Measurements from ENCODE around the gene TREML2. TPM values are rescaled to one million over a fixed set of nuclear protein-coding genes. Genes with fewer than 3 reads are reported as not detected.

TREML2 gene
- total RNA-seq, 1 donor from 2014 or later, result not detected

DNA sequence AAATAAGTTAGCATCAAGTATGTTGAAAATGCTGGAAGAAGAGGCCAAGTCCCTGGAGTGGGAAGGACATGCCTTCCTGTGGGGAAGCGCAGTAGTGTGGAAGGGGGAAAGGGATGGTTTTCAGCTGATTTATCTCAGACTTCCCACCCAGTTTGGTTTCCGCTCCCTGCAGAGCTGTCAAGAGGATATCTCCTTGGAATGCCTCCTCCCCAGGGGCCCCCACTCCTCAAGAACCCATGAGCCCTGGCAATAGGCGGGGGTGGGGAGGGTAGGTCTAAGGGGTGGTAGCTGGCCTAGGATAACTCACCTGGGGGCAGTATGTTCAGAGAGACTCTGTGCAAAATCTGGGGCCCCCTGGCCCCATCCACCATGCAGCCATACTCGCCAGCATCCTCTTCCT is 47.5 kb downstream of the TREML2 start:
- Histone ChIP-seq H3K36me3 (peaks cover 0 to 3% of the 10 kb centered on the region in 2 donors), H3K4me3 (no peak overlapping the region), H3K27ac (no peak overlapping the region), H3K4me1 (no peaks in the 10 kb centered on the region), H3K9me3 (no peaks in the 10 kb centered on the region), H3K27me3 (no peaks in the 10 kb centered on the region)
- no peak for DNase-seq (ENCODE audit: low spot score in 2 of 2)
- intact Hi-C loops (cut with DNase I), result no loop called here
- TF ChIP-seq, protein P1, sequence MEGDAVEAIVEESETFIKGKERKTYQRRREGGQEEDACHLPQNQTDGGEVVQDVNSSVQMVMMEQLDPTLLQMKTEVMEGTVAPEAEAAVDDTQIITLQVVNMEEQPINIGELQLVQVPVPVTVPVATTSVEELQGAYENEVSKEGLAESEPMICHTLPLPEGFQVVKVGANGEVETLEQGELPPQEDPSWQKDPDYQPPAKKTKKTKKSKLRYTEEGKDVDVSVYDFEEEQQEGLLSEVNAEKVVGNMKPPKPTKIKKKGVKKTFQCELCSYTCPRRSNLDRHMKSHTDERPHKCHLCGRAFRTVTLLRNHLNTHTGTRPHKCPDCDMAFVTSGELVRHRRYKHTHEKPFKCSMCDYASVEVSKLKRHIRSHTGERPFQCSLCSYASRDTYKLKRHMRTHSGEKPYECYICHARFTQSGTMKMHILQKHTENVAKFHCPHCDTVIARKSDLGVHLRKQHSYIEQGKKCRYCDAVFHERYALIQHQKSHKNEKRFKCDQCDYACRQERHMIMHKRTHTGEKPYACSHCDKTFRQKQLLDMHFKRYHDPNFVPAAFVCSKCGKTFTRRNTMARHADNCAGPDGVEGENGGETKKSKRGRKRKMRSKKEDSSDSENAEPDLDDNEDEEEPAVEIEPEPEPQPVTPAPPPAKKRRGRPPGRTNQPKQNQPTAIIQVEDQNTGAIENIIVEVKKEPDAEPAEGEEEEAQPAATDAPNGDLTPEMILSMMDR (IDR thresholded peaks at IDR 0.05), result no peak

DNA sequence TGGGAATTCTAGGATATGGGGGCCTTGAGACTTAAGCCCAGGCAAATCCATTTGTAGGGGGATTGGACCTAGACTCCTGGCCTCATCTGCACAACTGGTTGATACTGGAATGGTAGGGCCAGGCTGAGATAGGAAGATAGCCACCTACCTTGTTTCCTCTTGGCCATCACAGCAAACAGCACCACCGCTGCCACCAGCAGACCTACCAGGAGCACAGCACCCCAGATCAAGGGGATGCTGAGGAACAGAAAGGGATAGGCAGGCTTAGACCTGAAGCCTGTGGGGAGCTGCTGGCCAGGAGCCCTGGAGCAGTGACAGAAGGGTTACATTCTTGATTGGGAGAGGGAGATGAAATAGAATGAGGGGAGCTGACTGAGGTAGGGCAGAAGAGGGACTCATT is 50.3 kb downstream of the TREML2 start:
- no peak for DNase-seq (ENCODE audit: low spot score in 2 of 2)
- H3K27ac ChIP-seq, result no peak overlapping the region
- TF ChIP-seq, protein P1 (IDR thresholded peaks at IDR 0.05), result no peak
- H3K36me3 ChIP-seq, result peaks cover 0 to 5% of the 10 kb centered on the region in 2 donors
- no peak overlapping the region for H3K4me3 ChIP-seq
- no peaks in the 10 kb centered on the region for H3K27me3 ChIP-seq
- H3K9me3 ChIP-seq, result no peaks in the 10 kb centered on the region
- H3K4me1 ChIP-seq, result no peaks in the 10 kb centered on the region
- intact Hi-C loops (cut with DNase I), result no loop called here

DNA sequence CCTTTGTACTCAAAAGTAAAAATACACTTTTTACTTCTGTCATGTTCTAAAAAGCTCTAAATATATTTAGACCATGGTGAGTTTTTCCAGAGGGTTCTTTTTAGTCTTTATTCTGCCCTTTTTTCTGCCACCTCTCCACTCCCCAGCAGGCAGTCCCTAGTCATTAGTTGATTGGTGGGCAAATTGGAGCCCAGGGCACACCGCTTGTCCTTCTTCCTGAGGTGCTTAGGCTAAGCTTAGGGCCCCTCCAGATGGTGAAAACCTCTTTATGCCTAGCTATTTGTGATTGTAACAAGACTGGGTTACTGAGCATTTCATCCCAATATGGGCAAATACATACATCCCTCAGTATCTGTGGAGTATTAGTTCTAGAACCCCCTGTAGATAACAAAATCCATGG is 53.0 kb downstream of the TREML2 start:
- intact Hi-C loops (cut with DNase I), result no loop called here
- Histone ChIP-seq H3K4me1 (no peaks in the 10 kb centered on the region), H3K36me3 (peaks cover 0 to 5% of the 10 kb centered on the region in 2 donors), H3K4me3 (no peak overlapping the region), H3K27ac (no peak overlapping the region), H3K27me3 (no peaks in the 10 kb centered on the region), H3K9me3 (no peaks in the 10 kb centered on the region)
- DNase-seq (ENCODE audit: low spot score in 2 of 2), result no peak
- TF ChIP-seq, protein P1 (IDR thresholded peaks at IDR 0.05), result no peak

Other genes starting within 250 kb of the TREML2 start
- gene UNC5CL, start 161.9 kb downstream of the TREML2 start, total RNA-seq, result 0.53 TPM
- not detected for gene TSPO2, start 158.7 kb downstream of the TREML2 start, total RNA-seq
- not detected for gene APOBEC2, start 147.9 kb downstream of the TREML2 start, total RNA-seq
- gene OARD1, start 128.8 kb downstream of the TREML2 start, total RNA-seq, result not detected
- 10.4 TPM for gene NFYA, start 128.2 kb downstream of the TREML2 start, total RNA-seq
- gene TREML1, start 46.8 kb downstream of the TREML2 start, total RNA-seq, result not detected
- 0.43 TPM for gene TREM2, start 38.0 kb downstream of the TREML2 start, total RNA-seq
- gene TREML4, start 27.2 kb upstream of the TREML2 start, total RNA-seq, result not detected
- not detected for gene TREM1, start 85.5 kb upstream of the TREML2 start, total RNA-seq
- not detected for gene NCR2, start 134.5 kb upstream of the TREML2 start, total RNA-seq

All from ascending aorta (tissue), 2 donors.